Upper lobe of left lung (tissue), 6 donors: Measurements from ENCODE around the gene TMC3. TPM values are rescaled to one million over a fixed set of nuclear protein-coding genes. Genes with fewer than 3 reads are reported as not detected.

Experiments used
- ATAC-seq, 2 donors: fragments of 200-7000 bp; cut with Tn5 transposase; one replicate each; pipeline ENCODE4 v1.9.1; 2022; ENCODE audit warnings: mild to moderate bottlenecking in 2 of 2, moderate library complexity in 2 of 2; ENCODE audit not compliant: low FRiP score in 2 of 2
- DNase-seq, 2 donors: peaks; one replicate each; pipeline ENCODE4 v3.0.0-alpha.2; 2019 to 2020
- H3K27ac ChIP-seq, 4 donors: fragments of 200-600 bp; sonication (generic); one replicate each; pipeline ENCODE4 v1.5.1; 2016 to 2019
- H3K27me3 ChIP-seq, 4 donors: fragments of 200-600 bp; sonication (generic); one replicate each; pipeline ENCODE4 v1.5.1; 2017 to 2019
- H3K36me3 ChIP-seq, 4 donors: fragments of 200-600 bp; sonication (generic); one replicate each; pipeline ENCODE4 v1.5.1; 2016 to 2019
- H3K4me1 ChIP-seq, 4 donors: fragments of 200-600 bp; sonication (generic); one replicate each; pipeline ENCODE4 v1.5.1; 2018 to 2019
- H3K4me3 ChIP-seq, 4 donors: fragments of 200-600 bp; sonication (generic); one replicate each; pipeline ENCODE4 v1.5.1; 2017 to 2019; ENCODE audit warnings: mild to moderate bottlenecking in 2 of 4, moderate library complexity in 1 of 4
- H3K9me3 ChIP-seq, 4 donors: fragments of 200-600 bp; sonication (generic); one replicate each; pipeline ENCODE4 v1.5.1; 2018 to 2019
- EP300 ChIP-seq, 4 donors: sonication (generic); formaldehyde crosslinking; IDR thresholded peaks; one replicate each; pipeline ENCODE4 v1.5.1; 2017; ENCODE audit warnings: antibody characterized with exemption in 4 of 4, control low read depth in 2 of 4
- POLR2A ChIP-seq, 4 donors: fragments of 450-650 bp; IDR thresholded peaks; one replicate each; pipeline ENCODE4 v1.5.1; 2016 to 2017; ENCODE audit warnings: antibody characterized with exemption in 4 of 4, mild to moderate bottlenecking in 2 of 4
- POLR2AphosphoS5 ChIP-seq, 2 donors: sonication (generic); formaldehyde crosslinking; IDR thresholded peaks; one replicate each; pipeline ENCODE4 v1.5.1; 2017; ENCODE audit warnings: antibody characterized with exemption in 2 of 2
- WGBS, 2 donors: methylation state at CpG; one replicate each; pipeline ENCODE4 v1.1.5; 2017 to 2018; 5-methylcytosine and 5-hydroxymethylcytosine counted together
- total RNA-seq, 6 donors: library from RNA; depleted of rRNA in 4 of 6; stranded (reverse); fragments of >200 nt in 4 of 6; gene quantifications; one replicate each; pipeline versions ENCODE4 v1.1.0 to v1.2.1, GENCODE V29; 2016 to 2021
- TF ChIP-seq, protein P1 (sequence below), 6 experiments: fragments of 450-650 bp in 4 of 6; fragments of 200-600 bp in 2 of 6; sonication (generic) in 2 of 6; IDR thresholded peaks; one replicate each; pipeline ENCODE4 v1.5.1; 2016 to 2019; ENCODE audit warnings: antibody characterized with exemption in 6 of 6
- donor health status: DM: no; HTN: no; CAD: no; lungs with moderate emphysema.
- donor health status: DM: no; HTN: yes; CAD: no; lungs with severe emphysema.

Gene TMC3
- total RNA-seq, 6 donors from 2014 or later = not detected

DNA sequence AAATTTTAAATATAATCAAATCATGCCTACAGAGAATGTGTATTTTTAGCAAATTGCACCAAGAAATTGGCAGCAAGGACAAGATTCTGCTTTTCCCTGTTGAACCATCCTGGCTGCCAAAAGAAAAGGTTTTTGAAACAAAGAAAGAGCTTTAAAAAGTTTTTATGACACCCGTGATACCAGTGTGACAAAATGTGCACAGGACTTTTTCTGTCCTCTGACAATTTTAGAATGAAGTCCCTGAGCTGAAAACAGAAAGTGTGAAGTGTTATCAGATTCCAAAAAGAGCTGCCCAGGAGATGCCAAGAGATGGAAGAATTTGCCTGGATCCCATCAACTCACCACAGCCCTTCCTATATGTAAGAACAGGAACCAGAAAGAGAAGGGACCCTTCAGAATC, 33.2 kb upstream of the TMC3 start:
- H3K4me1 ChIP-seq = peaks cover 0 to 6% (median 2%) of the 10 kb centered on the region in 4 donors
- no peak for TF ChIP-seq POLR2AphosphoS5 (IDR thresholded peaks at IDR 0.05)
- no peak for TF ChIP-seq EP300 (IDR thresholded peaks at IDR 0.05)
- TF ChIP-seq POLR2A (IDR thresholded peaks at IDR 0.05) = no peak
- TF ChIP-seq, protein P1, sequence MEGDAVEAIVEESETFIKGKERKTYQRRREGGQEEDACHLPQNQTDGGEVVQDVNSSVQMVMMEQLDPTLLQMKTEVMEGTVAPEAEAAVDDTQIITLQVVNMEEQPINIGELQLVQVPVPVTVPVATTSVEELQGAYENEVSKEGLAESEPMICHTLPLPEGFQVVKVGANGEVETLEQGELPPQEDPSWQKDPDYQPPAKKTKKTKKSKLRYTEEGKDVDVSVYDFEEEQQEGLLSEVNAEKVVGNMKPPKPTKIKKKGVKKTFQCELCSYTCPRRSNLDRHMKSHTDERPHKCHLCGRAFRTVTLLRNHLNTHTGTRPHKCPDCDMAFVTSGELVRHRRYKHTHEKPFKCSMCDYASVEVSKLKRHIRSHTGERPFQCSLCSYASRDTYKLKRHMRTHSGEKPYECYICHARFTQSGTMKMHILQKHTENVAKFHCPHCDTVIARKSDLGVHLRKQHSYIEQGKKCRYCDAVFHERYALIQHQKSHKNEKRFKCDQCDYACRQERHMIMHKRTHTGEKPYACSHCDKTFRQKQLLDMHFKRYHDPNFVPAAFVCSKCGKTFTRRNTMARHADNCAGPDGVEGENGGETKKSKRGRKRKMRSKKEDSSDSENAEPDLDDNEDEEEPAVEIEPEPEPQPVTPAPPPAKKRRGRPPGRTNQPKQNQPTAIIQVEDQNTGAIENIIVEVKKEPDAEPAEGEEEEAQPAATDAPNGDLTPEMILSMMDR (IDR thresholded peaks at IDR 0.05) = no peak
- no peaks in the 10 kb centered on the region for H3K9me3 ChIP-seq
- ATAC-seq = no peak
- no peak overlapping the region for H3K4me3 ChIP-seq
- no peaks in the 10 kb centered on the region for H3K27me3 ChIP-seq
- H3K27ac ChIP-seq = no peak overlapping the region
- DNase-seq = no peak
- H3K36me3 ChIP-seq = no peaks in the 10 kb centered on the region
- WGBS, 2 donors = 63 to 76% methylated on average over 1 of the region's 1 CpG

- TF ChIP-seq POLR2A (IDR thresholded peaks at IDR 0.05) = no peak
- TF ChIP-seq, protein P1 (IDR thresholded peaks at IDR 0.05) = peak; percentile 67 to 83 (median 77)
- Histone ChIP-seq H3K27ac (no peak overlapping the region), H3K9me3 (no peaks in the 10 kb centered on the region), H3K4me3 (no peak overlapping the region), H3K27me3 (no peaks in the 10 kb centered on the region), H3K4me1 (peaks cover 0 to 5% (median 0%) of the 10 kb centered on the region in 4 donors), H3K36me3 (no peaks in the 10 kb centered on the region)
- ATAC-seq (peak in 1 of 2 donors; percentile 63), DNase-seq (no peak)
- 27 to 30% methylated on average over 6 of the region's 6 CpGs for WGBS, 2 donors
These were observed 26.7 kb upstream of the TMC3 start for GRCh38 chr15:81400640-81401236.

GRCh38 chr15:81398910-81399551, 25.0 kb upstream of the TMC3 start:
- Histone ChIP-seq H3K4me3 (no peak overlapping the region), H3K36me3 (no peaks in the 10 kb centered on the region), H3K27me3 (no peaks in the 10 kb centered on the region), H3K27ac (no peak overlapping the region), H3K4me1 (peaks cover 0 to 5% (median 0%) of the 10 kb centered on the region in 4 donors), H3K9me3 (no peaks in the 10 kb centered on the region)
- WGBS, 2 donors = 41 to 57% methylated on average over 5 of the region's 5 CpGs
- TF ChIP-seq POLR2AphosphoS5 (IDR thresholded peaks at IDR 0.05) (no peak), POLR2A (IDR thresholded peaks at IDR 0.05) (no peak), EP300 (IDR thresholded peaks at IDR 0.05) (no peak)
- TF ChIP-seq, protein P1 (IDR thresholded peaks at IDR 0.05) = no peak
- ATAC-seq = no peak
- DNase-seq = no peak

GRCh38 chr15:81398456-81398855, 24.4 kb upstream of the TMC3 start:
- DNase-seq (no peak), ATAC-seq (no peak)
- H3K9me3 ChIP-seq = no peaks in the 10 kb centered on the region
- H3K36me3 ChIP-seq = no peaks in the 10 kb centered on the region
- no peak overlapping the region for H3K4me3 ChIP-seq
- WGBS, 2 donors = 89 to 90% methylated on average over 3 of the region's 3 CpGs
- H3K4me1 ChIP-seq = peaks cover 0 to 5% (median 0%) of the 10 kb centered on the region in 4 donors
- TF ChIP-seq, protein P1 (IDR thresholded peaks at IDR 0.05) = no peak
- no peak for TF ChIP-seq POLR2AphosphoS5 (IDR thresholded peaks at IDR 0.05)
- TF ChIP-seq EP300 (IDR thresholded peaks at IDR 0.05) = no peak
- no peak for TF ChIP-seq POLR2A (IDR thresholded peaks at IDR 0.05)
- H3K27ac ChIP-seq = no peak overlapping the region
- H3K27me3 ChIP-seq = no peaks in the 10 kb centered on the region

DNA sequence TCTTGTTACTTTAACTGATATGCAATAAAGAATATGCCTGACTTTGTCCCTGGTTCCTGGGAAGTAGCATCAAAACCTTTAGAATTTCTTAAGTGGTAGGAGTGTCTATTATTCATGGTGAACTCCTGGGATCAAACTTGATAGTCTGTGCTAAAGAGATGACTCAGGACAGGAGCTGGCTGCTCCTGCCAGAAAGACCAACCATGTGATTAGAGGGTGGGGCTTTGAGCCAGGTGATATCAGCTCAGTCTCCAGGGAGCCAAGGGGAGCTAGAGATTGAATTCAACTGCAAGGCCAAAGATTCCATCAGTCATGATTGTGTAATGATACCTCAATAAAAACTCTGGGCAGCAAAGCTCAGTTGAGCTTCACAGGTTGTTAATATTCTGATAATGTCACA, 20.6 kb upstream of the TMC3 start:
- ATAC-seq = no peak

More for the DNA sequence above, 20.6 kb upstream of the TMC3 start:
- no peaks in the 10 kb centered on the region for H3K27me3 ChIP-seq
- no peaks in the 10 kb centered on the region for H3K9me3 ChIP-seq
- TF ChIP-seq EP300 (IDR thresholded peaks at IDR 0.05) = no peak
- no peak for TF ChIP-seq POLR2AphosphoS5 (IDR thresholded peaks at IDR 0.05)
- TF ChIP-seq POLR2A (IDR thresholded peaks at IDR 0.05) = no peak
- TF ChIP-seq, protein P1 (IDR thresholded peaks at IDR 0.05) = no peak
- no peak for DNase-seq
- H3K4me1 ChIP-seq = peaks cover 0 to 5% (median 0%) of the 10 kb centered on the region in 4 donors
- no peak overlapping the region for H3K27ac ChIP-seq
- no peaks in the 10 kb centered on the region for H3K36me3 ChIP-seq
- no peak overlapping the region for H3K4me3 ChIP-seq
